ENCODE data around the gene MFAP1. TPM values are rescaled to one million over a fixed set of nuclear protein-coding genes. Genes with fewer than 3 reads are reported as not detected.

The MFAP1 gene
- total RNA-seq, 1 experiment from 2014 or later = 44.7 TPM

DNA sequence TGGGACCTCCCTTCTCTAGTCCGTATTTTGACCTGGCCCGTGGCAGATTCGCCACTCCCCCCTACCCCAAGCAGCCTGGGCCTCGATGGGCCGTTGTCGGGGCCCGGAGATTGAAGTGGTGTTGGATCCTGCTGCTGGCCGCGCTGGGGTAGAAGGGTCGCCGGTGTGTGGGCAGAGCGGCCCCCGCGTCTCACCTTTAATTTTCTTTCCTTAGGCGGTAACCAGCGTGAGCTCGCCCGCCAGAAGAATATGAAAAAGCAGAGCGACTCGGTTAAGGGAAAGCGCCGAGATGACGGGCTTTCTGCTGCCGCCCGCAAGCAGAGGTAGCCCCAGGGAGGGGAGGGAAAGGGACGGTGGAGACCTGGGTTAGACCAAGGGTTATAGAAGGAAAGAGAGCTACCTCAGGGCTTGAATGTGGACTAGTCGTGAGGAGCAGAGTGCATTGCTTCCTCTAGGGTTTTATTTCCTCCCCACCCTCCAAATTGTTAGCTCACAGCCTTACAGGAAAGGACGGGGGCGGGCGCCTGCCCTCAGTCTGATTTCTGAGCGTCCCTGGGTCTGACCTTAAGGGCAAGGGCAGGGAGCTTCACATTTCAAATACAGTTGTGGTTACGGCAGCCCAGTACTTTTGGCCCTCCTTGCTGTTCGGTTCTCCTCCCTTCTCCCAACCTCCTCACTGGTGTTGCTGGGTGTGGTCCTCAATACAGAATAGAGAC is 31.6 kb downstream of the MFAP1 start:
- H3K79me1 ChIP-seq (ENCODE audit: insufficient read depth, low read depth, low read length, poor library complexity, severe bottlenecking) = peaks cover 3% of the 10 kb centered on the region
- H3K79me2 ChIP-seq (ENCODE audit: insufficient read depth, low read length) = peaks cover 6% of the 10 kb centered on the region; the same call in 1 of the 2 replicates
- no peak for DNase-seq
- H4K8ac ChIP-seq (replicated peaks; ENCODE audit: insufficient read length, low read depth, low read length) = no peak overlapping the region
- H3K4ac ChIP-seq (ENCODE audit: low read depth, low read length) = no peak overlapping the region; the same call in none of the 2 replicates
- peak overlapping the region; percentile 73 for H4K91ac ChIP-seq (ENCODE audit: insufficient read length, low read depth, low read length)
- H3K27me3 ChIP-seq (ENCODE audit: insufficient read depth, low read length) = no peaks in the 10 kb centered on the region
- H4K5ac ChIP-seq (ENCODE audit: insufficient read length, low read depth, low read length) = no peak overlapping the region
- Mint-ChIP-seq H3K4me1 (peaks cover 50 to 64% of the 10 kb centered on the region in 2 experiments), H3K27ac (peak overlapping the region; percentile 91 to 99 (median 99)), H3K4me3 (peak overlapping the region; percentile 98 to 99), H3K27me3 (ENCODE audit: low read depth) (no peaks in the 10 kb centered on the region), H3K9me3 (no peaks in the 10 kb centered on the region), H3K36me3 (ENCODE audit: insufficient read depth in 1 of 3, low read depth in 3 of 3) (peaks cover 33 to 49% (median 35%) of the 10 kb centered on the region in 3 experiments)
- H3K14ac ChIP-seq (ENCODE audit: insufficient read depth, low read length) = peak overlapping the region; percentile 96
- H2BK120ac ChIP-seq (ENCODE audit: low read depth, low read length, poor library complexity, severe bottlenecking) = no peak overlapping the region
- H3K9me3 ChIP-seq (ENCODE audit: control insufficient read depth, low read depth, low read length) = no peaks in the 10 kb centered on the region
- no peak overlapping the region for H2BK12ac ChIP-seq (ENCODE audit: insufficient read length, low read depth, low read length)
- peak overlapping the region; percentile 92 for H3K18ac ChIP-seq (ENCODE audit: insufficient read length, low read depth, low read length)
- no peak overlapping the region for H2AFZ ChIP-seq (ENCODE audit: low read length)
- H3T11ph ChIP-seq (ENCODE audit: low read length) = no peak overlapping the region
- no peak overlapping the region for H2BK20ac ChIP-seq (ENCODE audit: low read depth, low read length, poor library complexity, severe bottlenecking)
- peaks cover 8% of the 10 kb centered on the region for H3K23me2 ChIP-seq (ENCODE audit: insufficient read length, low read depth, low read length, poor library complexity, severe bottlenecking)
- TF ChIP-seq, protein P1, sequence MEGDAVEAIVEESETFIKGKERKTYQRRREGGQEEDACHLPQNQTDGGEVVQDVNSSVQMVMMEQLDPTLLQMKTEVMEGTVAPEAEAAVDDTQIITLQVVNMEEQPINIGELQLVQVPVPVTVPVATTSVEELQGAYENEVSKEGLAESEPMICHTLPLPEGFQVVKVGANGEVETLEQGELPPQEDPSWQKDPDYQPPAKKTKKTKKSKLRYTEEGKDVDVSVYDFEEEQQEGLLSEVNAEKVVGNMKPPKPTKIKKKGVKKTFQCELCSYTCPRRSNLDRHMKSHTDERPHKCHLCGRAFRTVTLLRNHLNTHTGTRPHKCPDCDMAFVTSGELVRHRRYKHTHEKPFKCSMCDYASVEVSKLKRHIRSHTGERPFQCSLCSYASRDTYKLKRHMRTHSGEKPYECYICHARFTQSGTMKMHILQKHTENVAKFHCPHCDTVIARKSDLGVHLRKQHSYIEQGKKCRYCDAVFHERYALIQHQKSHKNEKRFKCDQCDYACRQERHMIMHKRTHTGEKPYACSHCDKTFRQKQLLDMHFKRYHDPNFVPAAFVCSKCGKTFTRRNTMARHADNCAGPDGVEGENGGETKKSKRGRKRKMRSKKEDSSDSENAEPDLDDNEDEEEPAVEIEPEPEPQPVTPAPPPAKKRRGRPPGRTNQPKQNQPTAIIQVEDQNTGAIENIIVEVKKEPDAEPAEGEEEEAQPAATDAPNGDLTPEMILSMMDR (conservative IDR thresholded peaks at IDR 0.05) = 0 out of 3 replicates have a peak, but pooled peaks have one; percentile 10
- no peaks in the 10 kb centered on the region for H4K20me1 ChIP-seq (ENCODE audit: control insufficient read depth, insufficient read depth, insufficient read length)
- no peak overlapping the region for H3K23ac ChIP-seq (ENCODE audit: insufficient read length, low read depth, low read length)
- H3K9ac ChIP-seq (ENCODE audit: extremely low read depth, insufficient read length, low read length) = peak overlapping the region; percentile 96
- no peak overlapping the region for H3K27ac ChIP-seq (ENCODE audit: insufficient read length, low read depth, low read length)
- H2BK5ac ChIP-seq (ENCODE audit: insufficient read length, low read length) = no peak overlapping the region
- no peak overlapping the region for H2AK5ac ChIP-seq (ENCODE audit: insufficient read length, low read length)
- peak overlapping the region; percentile 20 for H3K56ac ChIP-seq (ENCODE audit: insufficient read length, low read depth, low read length)
- H2BK15ac ChIP-seq (ENCODE audit: low read depth, low read length) = no peak overlapping the region; the same call in none of the 2 replicates
- no CpG with 5 or more reads among the region's 33 CpGs for WGBS (ENCODE audit: extremely low coverage, insufficient read length, low lambda C conversion rate)
- H3K4me1 ChIP-seq (ENCODE audit: insufficient read depth, low read length) = peaks cover 18% of the 10 kb centered on the region; the same call in 1 of the 2 replicates
- H3K4me2 ChIP-seq (ENCODE audit: insufficient read depth, insufficient read length, low read length) = peak overlapping the region; percentile 94

Measured in H9 (cell line).